Transverse colon (tissue), 4 donors: ENCODE results near the gene NOX3.

Experiments
- EP300 ChIP-seq: sonication (generic); formaldehyde crosslinking; IDR thresholded peaks from one replicate; pipeline ENCODE4 v1.6.1; 2017; ENCODE audit warnings: antibody characterized with exemption, low read depth
- POLR2A ChIP-seq: fragments of 450-650 bp; IDR thresholded peaks from one replicate; pipeline ENCODE4 v1.6.1; 2016; ENCODE audit warnings: antibody characterized with exemption, mild to moderate bottlenecking, moderate library complexity
- POLR2AphosphoS5 ChIP-seq, 3 donors: sonication (generic); formaldehyde crosslinking; IDR thresholded peaks; one replicate each; pipeline ENCODE4 v1.6.1; 2016; ENCODE audit warnings: antibody characterized with exemption in 3 of 3
- TF ChIP-seq, protein P1 (sequence below), 5 experiments: fragments of 200-600 bp in 3 of 5; fragments of 450-650 bp in 2 of 5; sonication (generic) in 3 of 5; IDR thresholded peaks; 1 replicate in 2 of 5; 2 replicates in 3 of 5; pipeline ENCODE4 v1.5.1; 2016 to 2017; ENCODE audit warnings: antibody characterized with exemption in 5 of 5, inconsistent platforms in 3 of 5, mild to moderate bottlenecking in 2 of 5, moderate library complexity in 1 of 5

DNA sequence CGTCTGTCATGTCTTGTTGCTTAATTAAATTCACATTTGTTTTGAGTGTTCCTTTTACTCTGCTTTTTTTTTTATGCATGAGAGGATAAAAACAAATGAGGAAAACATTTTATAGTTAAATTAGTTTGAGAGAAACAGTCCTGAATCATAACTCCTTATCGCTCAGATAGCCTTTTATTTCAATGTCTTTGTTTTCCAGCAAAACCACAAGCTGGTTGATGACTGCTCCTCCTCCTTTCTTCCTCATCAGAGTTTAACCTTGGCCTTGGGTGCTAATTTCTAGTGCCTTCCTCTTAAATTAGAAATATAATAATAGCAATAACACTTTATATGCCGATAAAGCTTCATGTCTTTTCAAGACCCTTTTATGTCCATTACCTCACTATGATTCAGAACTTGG lies 3.1 kb downstream of the NOX3 start:
- TF ChIP-seq, protein P1, sequence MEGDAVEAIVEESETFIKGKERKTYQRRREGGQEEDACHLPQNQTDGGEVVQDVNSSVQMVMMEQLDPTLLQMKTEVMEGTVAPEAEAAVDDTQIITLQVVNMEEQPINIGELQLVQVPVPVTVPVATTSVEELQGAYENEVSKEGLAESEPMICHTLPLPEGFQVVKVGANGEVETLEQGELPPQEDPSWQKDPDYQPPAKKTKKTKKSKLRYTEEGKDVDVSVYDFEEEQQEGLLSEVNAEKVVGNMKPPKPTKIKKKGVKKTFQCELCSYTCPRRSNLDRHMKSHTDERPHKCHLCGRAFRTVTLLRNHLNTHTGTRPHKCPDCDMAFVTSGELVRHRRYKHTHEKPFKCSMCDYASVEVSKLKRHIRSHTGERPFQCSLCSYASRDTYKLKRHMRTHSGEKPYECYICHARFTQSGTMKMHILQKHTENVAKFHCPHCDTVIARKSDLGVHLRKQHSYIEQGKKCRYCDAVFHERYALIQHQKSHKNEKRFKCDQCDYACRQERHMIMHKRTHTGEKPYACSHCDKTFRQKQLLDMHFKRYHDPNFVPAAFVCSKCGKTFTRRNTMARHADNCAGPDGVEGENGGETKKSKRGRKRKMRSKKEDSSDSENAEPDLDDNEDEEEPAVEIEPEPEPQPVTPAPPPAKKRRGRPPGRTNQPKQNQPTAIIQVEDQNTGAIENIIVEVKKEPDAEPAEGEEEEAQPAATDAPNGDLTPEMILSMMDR (IDR thresholded peaks at IDR 0.05) = no peak
- TF ChIP-seq POLR2A = no peak
- no peak for TF ChIP-seq POLR2AphosphoS5 (IDR thresholded peaks at IDR 0.05)
- TF ChIP-seq EP300 = no peak
